HG03521 (cell line): ENCODE measurements around the gene SAP30BP.

Experiments used
- ATAC-seq: cut with Tn5 transposase; IDR thresholded peaks from one replicate; pipeline ENCODE4 v1.9.1; 2021; ENCODE audit warnings: mild to moderate bottlenecking, moderate library complexity; ENCODE audit not compliant: unreplicated experiment

Gene SAP30BP

DNA sequence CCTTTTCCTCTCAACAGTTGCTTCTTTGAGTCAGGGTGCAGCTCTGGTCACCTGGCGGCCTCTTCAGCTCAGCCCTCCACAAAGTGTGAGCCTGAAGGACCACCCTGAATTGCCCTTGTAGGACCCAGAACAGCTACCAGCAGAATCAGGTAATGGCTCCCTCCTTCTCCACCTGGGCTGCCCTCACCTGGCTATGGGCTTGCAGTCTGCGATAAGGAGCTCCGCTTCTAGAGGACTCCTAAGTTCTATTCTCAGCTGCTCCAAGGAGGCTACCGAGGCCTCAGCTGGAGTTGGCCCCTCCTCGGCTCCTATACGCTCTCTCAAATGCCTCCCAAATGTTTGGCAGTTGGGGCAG, 20.5 kb upstream of the SAP30BP start:
- ATAC-seq, result no peak

DNA sequence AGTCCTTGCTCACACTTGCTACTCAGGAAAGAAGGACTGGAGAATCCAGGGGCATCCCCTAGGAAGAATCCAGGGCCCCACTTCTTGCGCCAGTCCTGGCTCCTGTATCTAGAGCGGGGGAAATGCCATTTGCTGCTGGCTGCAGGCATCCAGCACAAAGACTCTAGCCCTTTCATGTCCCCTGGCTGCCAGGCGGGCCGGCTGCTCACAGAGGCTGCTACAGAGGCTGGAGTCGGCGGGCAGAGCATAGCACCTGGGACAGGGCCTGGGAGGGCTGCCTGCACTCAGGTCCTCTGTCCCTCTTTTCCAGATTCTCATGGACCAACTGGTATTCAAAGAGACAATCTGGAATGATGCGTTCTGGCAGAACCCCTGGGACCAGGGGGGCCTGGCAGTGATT, 20.1 kb upstream of the SAP30BP start:
- ATAC-seq, result no peak

DNA sequence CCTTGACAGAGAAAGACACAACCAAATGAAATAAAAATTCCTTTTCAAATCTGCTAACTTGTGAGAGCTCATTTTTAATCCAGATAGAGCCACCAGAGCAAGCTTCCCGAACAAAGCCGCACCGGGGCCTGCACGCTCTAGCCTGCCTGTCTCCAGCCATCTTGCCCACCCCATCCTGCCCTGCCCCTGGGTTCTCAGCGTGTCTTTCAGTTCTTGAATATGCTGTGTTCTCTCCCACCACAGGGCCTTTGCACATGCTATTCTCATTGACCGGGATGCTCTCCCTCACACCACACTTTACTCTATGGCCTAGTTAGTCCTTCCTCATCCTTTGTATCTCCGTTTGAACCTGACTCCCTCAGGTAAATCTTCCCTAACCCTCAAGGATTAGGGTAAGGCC, 19.2 kb upstream of the SAP30BP start:
- no peak for ATAC-seq

DNA sequence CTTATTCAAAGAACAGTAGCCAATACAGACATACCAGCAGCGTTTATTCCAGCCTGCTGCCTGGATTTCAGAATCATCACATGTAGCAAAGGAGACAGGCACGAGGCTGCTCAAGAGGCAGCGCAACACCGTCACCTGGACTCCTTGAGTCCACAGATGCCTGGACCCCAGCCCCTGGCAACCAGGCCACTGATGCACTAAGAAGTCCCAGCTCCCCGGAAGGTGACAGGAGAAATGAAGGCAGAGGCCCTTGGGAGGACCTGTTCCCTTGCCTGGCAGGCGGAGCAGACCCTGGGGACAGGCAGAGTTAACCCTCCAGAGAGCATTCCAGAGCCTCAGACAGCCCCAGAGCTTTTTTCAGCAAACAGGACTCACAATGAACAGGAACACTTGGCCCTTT, 17.5 kb upstream of the SAP30BP start:
- ATAC-seq, result no peak

DNA sequence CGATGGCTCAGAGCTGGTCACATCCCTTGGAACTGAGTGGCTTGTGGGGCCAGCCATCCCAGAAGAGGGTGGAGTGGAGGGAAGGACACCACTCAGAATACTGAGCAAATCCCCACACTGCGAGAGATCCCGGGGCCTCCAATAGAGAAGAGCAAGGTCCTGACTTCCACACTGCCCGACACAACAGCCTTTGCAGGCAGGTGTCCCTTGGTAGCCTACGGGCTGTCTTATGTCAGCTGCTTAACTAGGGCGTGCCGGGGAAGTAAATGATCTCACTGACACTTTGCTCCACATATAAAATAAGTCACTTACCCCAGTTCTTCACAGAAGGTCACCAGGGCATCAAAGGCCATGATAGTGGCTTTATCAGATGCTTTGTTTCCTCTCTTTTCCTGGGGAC, 16.3 kb upstream of the SAP30BP start:
- no peak for ATAC-seq

DNA sequence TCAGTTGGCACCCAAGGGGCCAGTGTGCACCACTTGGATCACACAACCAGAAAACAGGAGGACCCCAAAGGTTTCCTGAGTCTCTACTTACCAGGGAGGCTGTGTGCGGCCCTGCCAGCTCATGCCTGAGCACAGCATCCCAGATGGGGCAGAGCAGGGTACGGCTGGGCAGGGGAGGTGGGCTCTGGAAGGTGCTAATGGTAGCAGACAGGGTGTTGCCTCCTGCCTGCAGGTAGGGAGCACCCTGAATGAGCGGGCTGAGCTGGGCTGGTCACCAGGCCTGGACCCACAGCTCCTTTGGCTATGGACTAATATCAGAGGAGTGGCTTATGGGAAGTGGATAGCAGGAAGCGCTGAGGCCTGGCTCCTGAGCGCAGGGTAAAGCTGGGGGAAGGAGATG, 14.8 kb upstream of the SAP30BP start:
- no peak for ATAC-seq

DNA sequence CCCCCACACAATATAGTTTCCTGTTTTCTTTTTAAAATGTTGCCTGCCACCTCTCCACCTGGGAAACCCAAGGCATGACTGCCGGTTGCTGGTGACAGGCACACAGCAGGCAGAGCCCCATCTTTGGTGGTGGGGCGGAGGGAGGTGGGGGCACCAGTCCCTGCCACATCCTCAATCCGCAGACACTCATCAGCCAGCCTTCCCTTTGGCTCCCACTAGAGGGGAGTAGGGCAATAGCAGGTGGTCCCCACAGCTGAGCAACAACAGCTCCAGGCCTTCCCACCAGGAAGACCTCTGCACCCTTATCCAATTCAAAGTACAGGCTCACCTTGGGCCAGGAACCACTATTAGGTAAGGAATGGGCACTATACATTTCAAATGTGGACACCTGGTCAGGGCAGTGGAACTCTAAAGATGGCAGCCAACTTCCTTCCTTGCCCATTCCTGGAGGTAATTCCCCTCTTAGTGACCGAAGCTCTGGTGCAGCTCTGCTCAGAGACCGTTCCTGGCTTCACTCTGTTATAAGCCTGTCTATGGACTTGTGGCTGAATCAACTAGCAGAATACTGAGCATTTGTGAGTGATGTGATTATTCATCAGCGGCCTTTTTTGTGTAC, 14.1 kb upstream of the SAP30BP start:
- ATAC-seq, result no peak

DNA sequence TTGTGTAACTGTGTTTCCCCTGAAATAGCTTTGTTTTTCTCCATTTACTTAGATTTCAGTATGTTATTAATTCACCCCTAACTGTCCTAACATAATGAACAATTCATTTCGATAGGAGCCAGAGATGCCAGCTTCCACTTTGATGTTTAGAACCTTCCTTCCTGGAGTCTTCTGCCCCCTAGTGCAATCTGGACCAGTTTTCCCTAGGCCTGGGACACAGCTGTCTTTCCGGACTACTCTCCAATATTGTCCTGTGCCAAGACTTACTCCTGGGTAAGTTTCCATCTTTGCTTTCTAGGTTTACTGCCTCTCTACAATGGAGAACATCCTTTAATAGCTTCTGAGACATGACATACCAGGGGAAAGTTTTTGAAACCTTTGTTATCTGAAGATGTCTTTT, 13.0 kb upstream of the SAP30BP start:
- no peak for ATAC-seq

DNA sequence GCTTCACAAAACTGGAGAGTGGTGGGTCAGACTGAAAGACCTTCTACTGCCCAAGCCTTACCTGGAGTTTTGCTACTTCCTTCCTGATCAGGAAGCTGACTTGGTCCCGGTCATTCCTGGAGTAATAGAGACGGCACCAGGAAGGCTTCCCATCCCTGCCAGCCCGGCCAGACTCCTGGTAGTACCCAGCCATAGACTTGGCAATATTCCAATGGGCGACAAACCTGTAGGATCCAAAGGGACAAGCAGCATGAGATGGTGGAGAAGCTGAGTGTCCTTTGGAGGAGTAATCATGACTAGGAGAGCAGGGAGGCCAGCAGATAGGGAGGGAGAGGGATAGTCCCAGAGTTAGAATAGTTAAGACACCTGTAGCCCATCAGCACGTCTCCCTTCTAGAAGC, 8.9 kb upstream of the SAP30BP start:
- ATAC-seq, result no peak

DNA sequence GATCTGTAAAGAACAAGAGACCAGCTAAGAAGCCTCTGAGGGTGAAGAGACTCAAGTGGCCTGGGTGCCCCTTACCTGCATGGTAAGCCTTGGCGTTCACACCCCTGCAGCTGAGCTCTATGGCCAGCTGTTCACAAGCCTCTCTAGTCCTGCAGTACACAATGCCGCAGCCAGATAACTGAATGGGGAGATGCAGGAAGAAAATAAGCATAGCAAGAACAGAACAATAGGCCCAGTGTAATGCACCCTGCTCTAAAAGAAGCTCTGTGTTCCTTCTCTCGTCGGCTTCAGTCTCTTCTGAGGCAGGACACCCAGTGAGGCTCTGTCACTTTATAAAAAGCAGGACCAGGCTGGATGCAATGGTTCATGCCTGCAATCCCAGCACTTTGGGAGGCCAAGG, 5.6 kb upstream of the SAP30BP start:
- no peak for ATAC-seq

DNA sequence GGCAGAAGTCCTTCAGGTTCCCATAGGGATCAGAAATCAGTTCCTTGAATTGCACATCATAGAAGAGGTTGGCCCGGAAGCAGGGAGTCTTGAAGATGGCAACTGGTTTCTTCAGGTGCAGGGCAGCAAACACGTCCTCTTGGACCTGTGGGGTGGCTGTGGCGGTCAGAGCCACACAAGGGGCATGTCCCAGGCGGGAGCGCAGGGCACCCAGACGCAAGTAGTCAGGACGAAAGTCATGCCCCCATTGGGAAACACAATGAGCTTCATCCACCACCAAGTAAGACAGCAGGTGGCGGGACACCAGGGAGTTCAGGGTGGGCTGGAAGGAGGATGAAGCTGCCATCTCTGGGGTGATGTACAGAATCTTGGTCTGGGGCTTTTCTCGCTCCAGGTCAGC, 4.6 kb upstream of the SAP30BP start:
- ATAC-seq, result no peak

DNA sequence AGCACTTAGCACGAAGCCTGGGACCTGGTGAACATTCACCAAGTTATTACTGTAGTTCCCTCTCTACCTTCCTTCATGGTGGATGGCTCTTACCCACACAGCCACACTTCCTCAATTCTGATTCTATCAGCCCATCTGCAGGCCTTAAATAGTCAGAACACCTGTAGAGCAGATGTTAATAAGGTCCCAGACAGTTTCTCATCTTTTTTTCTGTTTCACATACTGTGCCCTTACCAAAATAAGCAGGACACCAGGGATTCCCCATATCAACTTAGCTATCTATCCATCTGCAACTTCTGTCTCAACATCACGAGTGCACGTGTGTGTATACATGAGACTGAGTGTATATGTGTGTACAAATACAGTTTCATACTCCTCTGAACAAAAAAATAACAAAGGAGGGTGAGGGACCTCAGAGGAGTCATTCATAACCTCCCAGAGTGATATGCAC, 3.0 kb upstream of the SAP30BP start:
- peak; percentile 51 for ATAC-seq

DNA sequence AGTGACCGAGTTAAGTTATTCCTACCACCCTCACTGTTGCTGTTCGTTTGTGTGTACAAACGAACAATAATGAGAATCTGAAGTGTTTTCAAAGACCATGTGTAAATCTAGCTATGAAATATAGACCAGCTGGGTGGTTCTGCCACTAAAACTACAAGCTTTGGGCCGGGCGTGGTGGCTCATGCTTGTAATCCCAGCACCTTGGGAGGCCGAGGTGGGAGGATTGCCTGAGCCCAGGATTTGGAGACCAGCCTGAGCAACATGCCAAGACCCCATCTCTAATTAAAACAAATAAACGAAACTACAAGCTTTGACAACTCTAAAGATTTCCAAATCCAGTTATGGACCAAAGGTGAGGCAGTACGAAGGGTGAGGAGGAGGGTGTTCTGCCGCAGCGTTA, 1.2 kb upstream of the SAP30BP start:
- no peak for ATAC-seq

DNA sequence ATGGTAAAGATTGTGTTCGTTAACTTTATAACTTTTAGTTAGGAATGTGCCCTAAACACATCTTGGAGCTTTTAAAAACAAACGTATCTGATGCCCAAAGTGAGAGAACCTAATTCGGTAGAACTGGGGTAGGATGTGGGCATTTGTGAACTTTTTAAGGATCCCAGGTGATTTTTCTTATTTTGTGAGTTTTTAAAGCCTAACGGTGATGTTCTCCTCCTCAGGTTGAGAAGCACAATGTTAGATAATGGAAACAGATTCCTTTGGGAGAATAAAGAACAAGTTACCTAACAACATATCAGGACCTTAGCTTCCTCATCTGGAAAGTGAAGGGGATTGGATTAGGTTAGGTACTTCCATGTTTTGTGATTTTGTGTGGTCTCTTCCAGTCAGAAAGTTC, 687 bp downstream of the SAP30BP start:
- no peak for ATAC-seq

DNA sequence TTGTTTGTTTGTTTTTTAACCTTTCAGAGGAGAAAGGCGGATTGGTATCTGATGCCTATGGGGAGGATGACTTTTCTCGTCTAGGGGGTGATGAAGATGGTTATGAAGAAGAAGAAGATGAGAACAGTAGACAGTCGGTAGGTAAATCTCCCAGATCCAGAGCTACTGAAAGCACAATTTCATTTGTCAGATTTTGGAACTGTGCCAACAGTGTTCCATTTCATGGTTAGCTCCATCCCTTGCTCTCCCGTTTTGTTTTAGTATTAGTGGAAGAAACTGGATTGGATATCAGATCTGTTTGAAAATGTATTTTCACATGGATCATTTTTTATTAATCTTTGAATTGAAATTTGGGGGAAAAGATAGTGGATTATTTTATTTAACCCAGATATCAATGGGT, 1.4 kb downstream of the SAP30BP start:
- ATAC-seq, result no peak

DNA sequence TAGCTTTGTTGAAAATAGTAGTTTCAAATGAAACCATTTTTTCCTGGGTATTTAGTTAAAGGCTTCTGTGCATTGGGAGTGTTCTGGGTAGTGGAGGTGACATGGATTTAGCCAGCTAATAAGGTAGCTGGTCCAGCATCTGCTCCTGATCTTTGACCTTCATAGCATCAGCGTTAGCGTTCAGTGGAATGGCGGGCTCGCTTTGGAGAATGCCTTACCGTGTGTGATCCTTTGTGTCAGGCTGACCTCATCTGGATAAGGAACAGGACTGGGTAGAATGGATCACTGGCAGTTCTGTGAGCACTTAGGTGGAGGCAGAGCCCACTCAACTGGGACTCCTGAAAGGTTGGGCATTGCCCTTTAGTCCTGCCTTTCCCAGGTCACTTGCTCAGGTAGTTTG, 3.7 kb downstream of the SAP30BP start:
- ATAC-seq, result no peak

DNA sequence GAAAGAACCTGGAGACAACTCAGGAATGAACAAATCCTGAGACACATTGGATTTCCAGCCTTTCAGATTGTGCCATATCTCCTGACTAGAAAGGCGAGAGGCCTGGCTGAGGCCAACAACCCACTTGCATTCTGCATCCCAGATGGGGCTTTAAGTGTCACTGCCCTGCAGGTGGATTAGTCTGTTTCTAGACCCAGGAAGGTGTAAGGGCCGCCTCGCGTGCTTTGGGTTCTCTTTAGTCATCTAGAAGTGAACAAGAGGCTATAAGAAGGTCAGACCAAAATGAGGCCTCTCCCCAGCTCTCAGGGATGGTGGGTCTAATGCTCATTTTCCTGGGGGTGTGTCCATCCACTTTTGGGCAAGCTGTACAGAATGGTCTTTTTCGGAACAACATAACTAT, 4.9 kb downstream of the SAP30BP start:
- ATAC-seq, result no peak

DNA sequence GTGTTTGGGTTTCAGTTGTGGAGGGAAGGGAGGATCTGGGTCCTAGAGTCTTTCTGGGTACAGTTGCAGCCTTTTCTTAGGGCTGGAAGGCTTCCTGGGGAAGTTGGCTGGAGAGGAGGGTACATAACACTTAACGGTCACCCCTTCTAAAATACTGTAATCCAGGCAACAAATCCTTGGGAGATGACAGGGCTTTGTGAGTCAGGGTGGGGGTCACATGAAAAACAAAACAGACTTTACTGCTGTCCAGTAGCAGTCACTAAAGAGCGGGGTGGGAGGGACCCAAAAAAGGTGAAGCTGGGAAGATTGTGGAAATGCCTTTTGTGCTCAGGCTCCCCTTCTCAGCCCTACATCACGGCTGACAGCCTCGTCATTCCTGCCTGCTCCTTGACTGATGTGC, 6.3 kb downstream of the SAP30BP start:
- no peak for ATAC-seq

DNA sequence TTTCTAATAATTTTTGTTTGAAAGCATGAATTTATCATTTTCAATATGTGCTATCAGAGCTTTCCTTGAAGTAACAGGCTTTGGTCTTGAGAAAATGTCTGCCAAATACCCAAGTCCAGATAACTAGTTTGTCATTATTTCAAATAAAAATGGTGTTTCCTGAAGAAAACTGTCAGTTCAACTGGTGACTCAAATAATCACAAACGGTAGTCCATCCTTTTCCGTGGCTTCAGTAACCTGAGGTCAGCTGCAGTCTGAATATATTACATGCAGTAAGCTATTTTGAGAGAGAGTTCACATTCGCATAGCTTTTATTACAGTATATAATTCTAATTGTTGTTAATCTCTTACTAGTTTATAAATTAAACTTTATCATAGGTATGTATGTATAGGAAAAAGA, 9.3 kb downstream of the SAP30BP start:
- no peak for ATAC-seq

DNA sequence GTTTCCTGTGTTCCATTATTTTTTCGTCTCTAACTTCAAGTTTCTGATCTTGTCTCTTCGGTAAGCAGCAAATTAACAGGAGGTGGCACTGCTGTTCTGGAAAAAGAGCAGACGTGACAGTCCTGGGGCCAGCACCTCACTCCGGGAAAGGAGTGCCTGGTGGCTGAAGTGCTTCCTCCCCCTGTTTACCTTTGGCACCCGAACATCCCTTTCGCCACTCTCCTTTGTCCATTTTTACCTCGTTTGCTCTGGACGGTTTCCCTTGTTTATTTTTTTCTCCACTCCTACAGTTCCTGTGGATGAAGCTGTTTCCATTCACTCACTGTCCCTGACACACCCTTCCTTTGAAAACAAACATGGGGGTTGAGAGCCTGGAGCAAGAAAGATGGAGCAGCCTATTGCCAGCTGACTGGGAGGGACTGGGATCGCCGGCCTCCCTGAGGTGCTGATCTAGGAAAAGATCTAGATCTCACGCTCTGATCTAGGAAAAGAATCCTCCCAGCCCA, 12.6 kb downstream of the SAP30BP start:
- no peak for ATAC-seq

DNA sequence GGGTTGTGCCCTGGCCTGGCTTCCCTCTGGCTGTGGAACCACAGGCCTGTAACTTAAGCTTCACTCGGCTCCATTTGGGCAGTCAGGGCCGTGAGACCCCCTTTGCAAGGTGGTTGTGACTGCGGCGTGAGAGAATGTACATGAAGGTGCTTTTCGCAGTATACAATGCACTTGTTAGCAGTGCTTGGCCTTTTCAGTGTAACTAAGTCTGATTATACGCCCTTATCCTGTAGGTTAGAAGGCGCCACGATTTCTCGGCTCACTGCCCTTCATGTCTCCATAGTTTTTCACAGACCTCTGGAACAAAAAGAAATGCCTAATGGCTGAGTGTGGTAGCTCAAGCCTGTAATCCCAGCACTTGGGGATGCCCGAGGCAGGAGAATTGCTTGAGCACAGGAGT, 13.3 kb downstream of the SAP30BP start:
- no peak for ATAC-seq

DNA sequence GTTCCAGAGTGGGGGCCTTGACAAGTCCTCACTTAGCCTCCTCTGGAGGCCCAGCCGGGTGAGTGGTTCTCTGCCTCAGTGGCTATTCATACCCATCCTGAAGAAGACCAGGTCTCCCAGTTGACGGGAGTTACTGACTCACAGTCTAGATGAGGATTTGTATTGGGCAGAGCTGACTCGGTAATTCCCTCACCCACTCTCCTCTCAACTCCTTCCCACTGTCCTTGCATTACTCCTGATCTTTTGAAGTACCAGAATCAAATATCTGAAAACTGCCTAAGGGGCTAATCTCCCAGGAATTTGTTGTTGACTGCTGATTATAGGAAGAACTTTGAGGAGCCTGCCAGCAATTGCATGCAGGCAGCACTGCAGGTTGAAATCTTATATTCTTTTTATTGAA, 14.2 kb downstream of the SAP30BP start:
- ATAC-seq, result no peak

DNA sequence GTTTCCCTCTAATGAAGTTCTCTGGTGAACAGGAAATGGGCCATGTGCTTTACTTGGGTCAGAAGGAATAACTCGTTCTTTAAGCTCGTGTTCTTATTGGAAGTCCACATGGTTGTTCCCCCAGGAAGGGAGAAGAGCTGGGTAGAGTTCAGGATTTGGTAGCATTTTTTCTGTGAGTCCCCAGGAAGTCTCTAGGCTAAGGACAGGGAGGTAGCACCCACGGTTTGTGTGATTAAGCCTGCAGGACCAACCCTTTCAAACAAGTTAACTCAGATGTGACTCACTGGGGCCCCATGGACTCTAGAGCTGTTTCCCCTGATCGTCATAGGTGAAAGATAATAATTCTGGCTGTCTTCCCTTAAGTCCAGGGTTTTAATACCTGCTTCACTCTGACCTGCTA, 16.4 kb downstream of the SAP30BP start:
- no peak for ATAC-seq

DNA sequence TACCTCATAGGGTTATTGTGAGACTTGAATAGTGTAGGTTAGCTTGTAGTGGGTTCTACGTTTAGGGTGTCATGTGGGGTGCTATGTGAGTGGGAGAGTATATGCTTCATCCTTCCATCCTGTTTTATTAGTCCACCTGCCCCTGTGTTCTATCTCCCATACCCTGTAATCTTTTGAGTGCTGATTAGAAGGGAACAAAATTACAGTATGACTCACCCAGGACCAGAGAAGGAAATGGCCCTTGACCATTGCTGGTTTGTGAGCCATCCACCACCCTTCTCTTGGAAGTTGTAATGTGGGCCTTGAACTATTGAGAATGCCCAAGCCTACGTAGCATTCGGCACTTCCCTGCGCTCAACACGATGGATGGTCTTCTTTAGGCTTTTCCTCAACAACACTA, 17.1 kb downstream of the SAP30BP start:
- ATAC-seq, result no peak
